GM18517 (cell line): ENCODE results near the gene CTU2.
"Not testable (repeated sequence)": the region's sequence is repeated elsewhere in the genome, so short reads cannot be mapped to it uniquely, and the experiment has no call there.

Experiments
- ATAC-seq: cut with Tn5 transposase; IDR thresholded peaks from one replicate; pipeline ENCODE4 v1.9.1; 2021; ENCODE audit warnings: mild to moderate bottlenecking, moderate library complexity; ENCODE audit not compliant: unreplicated experiment

CTU2 gene

GRCh38 chr16:88706229-88706964 is at the start of gene CTU2, which contains the start of gene RNF166:
Gene CTU2 (plus strand): TSS chr16:88706503. CDS start chr16:88706531, 28 bp downstream.
Gene RNF166 (minus strand): TSS chr16:88706408. CDS start chr16:88706325, 83 bp downstream.
- peak; percentile 54 for ATAC-seq

GRCh38 chr16:88657371-88657770 is 48.9 kb upstream of the CTU2 start:
- ATAC-seq, result no peak

- ATAC-seq, result no peak
Observed at GRCh38 chr16:88658714-88659113, 47.6 kb upstream of the CTU2 start.

- ATAC-seq, result no peak
Observed at GRCh38 chr16:88659160-88659559, 47.1 kb upstream of the CTU2 start.

- ATAC-seq, result no peak
Observed at GRCh38 chr16:88661468-88661867, 44.8 kb upstream of the CTU2 start.

- ATAC-seq, result peak; percentile 12
Observed at GRCh38 chr16:88662222-88662842, 44.0 kb upstream of the CTU2 start.

- ATAC-seq, result peak; percentile 87
Observed at GRCh38 chr16:88662843-88663606, 43.3 kb upstream of the CTU2 start, which contains the start of gene MVD. Gene MVD (minus strand): TSS chr16:88663091. CDS start chr16:88663080, 11 bp downstream.

- ATAC-seq, result no peak
Observed at GRCh38 chr16:88665148-88665547, 41.2 kb upstream of the CTU2 start.

- no peak for ATAC-seq
Observed at GRCh38 chr16:88665570-88665969, 40.7 kb upstream of the CTU2 start.

GRCh38 chr16:88667461-88667860 is 38.8 kb upstream of the CTU2 start:
- no peak for ATAC-seq

GRCh38 chr16:88669493-88669892 is 36.8 kb upstream of the CTU2 start:
- ATAC-seq, result not testable (repeated sequence)

- ATAC-seq, result no peak
Observed at GRCh38 chr16:88669980-88670379, 36.3 kb upstream of the CTU2 start.

- no peak for ATAC-seq
Observed at GRCh38 chr16:88671806-88672205, 34.5 kb upstream of the CTU2 start.

- no peak for ATAC-seq
Observed at GRCh38 chr16:88672776-88673175, 33.5 kb upstream of the CTU2 start.

- no peak for ATAC-seq
Observed at GRCh38 chr16:88673716-88674379, 32.5 kb upstream of the CTU2 start.

- ATAC-seq, result no peak
Observed at GRCh38 chr16:88676502-88677242, 29.6 kb upstream of the CTU2 start.

- ATAC-seq, result no peak
Observed at GRCh38 chr16:88677721-88678120, 28.6 kb upstream of the CTU2 start.

- no peak for ATAC-seq
Observed at GRCh38 chr16:88678224-88678979, 27.9 kb upstream of the CTU2 start.

GRCh38 chr16:88680554-88681083 is 25.7 kb upstream of the CTU2 start:
- no peak for ATAC-seq
